H9 (cell line): Measurements from ENCODE around the gene KIAA0825. TPM values are rescaled to one million over a fixed set of nuclear protein-coding genes. Genes with fewer than 3 reads are reported as not detected.

ENCODE experiments used
- DNase-seq: peaks from one replicate; pipeline ENCODE4 v3.0.0-alpha.2; 2017
- H2AFZ ChIP-seq: one replicate; pipeline ENCODE4 v1.6.1; 2013; ENCODE audit warnings: mild to moderate bottlenecking, low read length, control low read depth, moderate library complexity
- H2AK5ac ChIP-seq: 2 replicates; pipeline ENCODE4 v1.6.1; 2013; ENCODE audit warnings: low read length, control low read depth, mixed read lengths; ENCODE audit not compliant: insufficient read length
- H2BK120ac ChIP-seq: one replicate; pipeline ENCODE4 v1.6.1; 2013; ENCODE audit warnings: low read depth, mild to moderate bottlenecking, low read length, control low read depth, inconsistent platforms; ENCODE audit not compliant: poor library complexity, severe bottlenecking
- H2BK12ac ChIP-seq: 2 replicates; pipeline ENCODE4 v1.6.1; 2013; ENCODE audit warnings: low read length, control low read depth, mixed read lengths, low read depth; ENCODE audit not compliant: insufficient read length
- H2BK15ac ChIP-seq: 2 replicates; pipeline ENCODE4 v1.6.1; 2013; ENCODE audit warnings: low read depth, low read length, control low read depth
- H2BK20ac ChIP-seq: one replicate; pipeline ENCODE4 v1.6.1; 2013; ENCODE audit warnings: low read depth, mild to moderate bottlenecking, low read length, control low read depth, inconsistent platforms; ENCODE audit not compliant: poor library complexity, severe bottlenecking
- H2BK5ac ChIP-seq: 2 replicates; pipeline ENCODE4 v1.6.1; 2013; ENCODE audit warnings: low read length, control low read depth, mixed read lengths; ENCODE audit not compliant: insufficient read length
- H3K14ac ChIP-seq: 2 replicates; pipeline ENCODE4 v1.6.1; 2013; ENCODE audit warnings: low read length, control low read depth; ENCODE audit not compliant: insufficient read depth
- H3K18ac ChIP-seq: 2 replicates; pipeline ENCODE4 v1.6.1; 2013; ENCODE audit warnings: low read depth, mild to moderate bottlenecking, mixed read lengths, low read length, control low read depth; ENCODE audit not compliant: insufficient read length
- H3K23ac ChIP-seq: 2 replicates; pipeline ENCODE4 v1.6.1; 2013; ENCODE audit warnings: low read length, control low read depth, mixed read lengths, low read depth; ENCODE audit not compliant: insufficient read length
- H3K23me2 ChIP-seq: 2 replicates; pipeline ENCODE4 v1.6.1; 2013; ENCODE audit warnings: low read depth, mild to moderate bottlenecking, mixed read lengths, low read length, control low read depth; ENCODE audit not compliant: insufficient read length, poor library complexity, severe bottlenecking
- H3K27ac ChIP-seq: 2 replicates; pipeline ENCODE4 v1.5.1; 2013; ENCODE audit warnings: low read length, control low read depth, mixed read lengths, low read depth; ENCODE audit not compliant: insufficient read length
- H3K27me3 ChIP-seq: 2 replicates; pipeline ENCODE4 v1.6.1; 2013; ENCODE audit warnings: low read length, control low read depth, inconsistent platforms; ENCODE audit not compliant: insufficient read depth
- H3K4ac ChIP-seq: 2 replicates; pipeline ENCODE4 v1.6.1; 2013; ENCODE audit warnings: low read depth, mild to moderate bottlenecking, control low read depth, inconsistent platforms, low read length, moderate library complexity
- H3K4me1 ChIP-seq: 2 replicates; pipeline ENCODE4 v1.6.1; 2013; ENCODE audit warnings: low read length, control low read depth, inconsistent platforms; ENCODE audit not compliant: insufficient read depth
- H3K4me2 ChIP-seq: 2 replicates; pipeline ENCODE4 v1.6.1; 2013; ENCODE audit warnings: low read length, control low read depth, mixed read lengths; ENCODE audit not compliant: insufficient read length, insufficient read depth
- H3K56ac ChIP-seq: 2 replicates; pipeline ENCODE4 v1.6.1; 2013; ENCODE audit warnings: low read depth, mild to moderate bottlenecking, mixed read lengths, low read length, control low read depth; ENCODE audit not compliant: insufficient read length
- H3K79me1 ChIP-seq: 2 replicates; pipeline ENCODE4 v1.6.1; 2013; ENCODE audit warnings: low read depth, mild to moderate bottlenecking, moderate library complexity, low read length, control low read depth, inconsistent platforms; ENCODE audit not compliant: insufficient read depth, poor library complexity, severe bottlenecking
- H3K79me2 ChIP-seq: 2 replicates; pipeline ENCODE4 v1.6.1; 2013; ENCODE audit warnings: low read length, control low read depth, inconsistent platforms; ENCODE audit not compliant: insufficient read depth
- H3K9ac ChIP-seq: 2 replicates; pipeline ENCODE4 v1.6.1; 2013; ENCODE audit warnings: low read length, control low read depth, mixed read lengths; ENCODE audit not compliant: insufficient read length; ENCODE audit errors: extremely low read depth
- H3K9me3 ChIP-seq: one replicate; pipeline ENCODE4 v1.6.1; 2013; ENCODE audit warnings: low read depth, low read length, inconsistent platforms; ENCODE audit not compliant: control insufficient read depth
- H3T11ph ChIP-seq: one replicate; pipeline ENCODE4 v1.6.1; 2013; ENCODE audit warnings: mild to moderate bottlenecking, low read length, control low read depth, inconsistent platforms
- H4K20me1 ChIP-seq: one replicate; pipeline ENCODE4 v1.6.1; 2013; ENCODE audit not compliant: control insufficient read depth, insufficient read length, insufficient read depth
- H4K5ac ChIP-seq: 2 replicates; pipeline ENCODE4 v1.6.1; 2013; ENCODE audit warnings: low read depth, mild to moderate bottlenecking, mixed read lengths, low read length, control low read depth; ENCODE audit not compliant: insufficient read length
- H4K8ac ChIP-seq: replicated peaks from 2 replicates; pipeline ENCODE4 v1.6.1; 2013; ENCODE audit warnings: low read length, control low read depth, mixed read lengths, low read depth; ENCODE audit not compliant: insufficient read length
- H4K91ac ChIP-seq: 2 replicates; pipeline ENCODE4 v1.6.1; 2013; ENCODE audit warnings: low read depth, mild to moderate bottlenecking, moderate library complexity, mixed read lengths, low read length, control low read depth; ENCODE audit not compliant: insufficient read length
- H3K27ac Mint-ChIP-seq, 3 experiments: 2 replicates in 2 of 3; 3 replicates in 1 of 3; pipeline ENCODE4 v1.8.0; 2020 to 2021; ENCODE audit warnings: mixed read lengths in 3 of 3, mild to moderate bottlenecking in 1 of 3, moderate library complexity in 1 of 3
- H3K27me3 Mint-ChIP-seq: 2 replicates; pipeline ENCODE4 v1.8.0; 2021; ENCODE audit warnings: low read depth, mild to moderate bottlenecking, moderate library complexity, mixed read lengths
- H3K36me3 Mint-ChIP-seq, 3 experiments: 2 replicates in 2 of 3; 3 replicates in 1 of 3; pipeline ENCODE4 v1.8.0; 2020 to 2021; ENCODE audit warnings: low read depth in 3 of 3, mixed read lengths in 3 of 3; ENCODE audit not compliant: insufficient read depth in 1 of 3
- H3K4me1 Mint-ChIP-seq, 2 experiments: 2 replicates each; pipeline ENCODE4 v1.8.0; 2020; ENCODE audit warnings: mixed read lengths in 2 of 2
- H3K4me3 Mint-ChIP-seq, 2 experiments: 2 replicates in 1 of 2; 3 replicates in 1 of 2; pipeline ENCODE4 v1.8.0; 2020 to 2021; ENCODE audit warnings: mild to moderate bottlenecking in 2 of 2, mixed read lengths in 2 of 2, moderate library complexity in 1 of 2
- H3K9me3 Mint-ChIP-seq, 2 experiments: 2 replicates in 1 of 2; 3 replicates in 1 of 2; pipeline ENCODE4 v1.8.0; 2020; ENCODE audit warnings: mild to moderate bottlenecking in 2 of 2, mixed read lengths in 2 of 2, moderate library complexity in 1 of 2
- WGBS: extraction: QIAGEN DNeasy Blood & Tissue Kit; methylation state at CpG from one replicate; pipeline ENCODE4 v1.1.7; 2013; ENCODE audit warnings: missing lambda C conversion rate, low lambda C conversion rate, mixed read lengths; ENCODE audit not compliant: insufficient read length; ENCODE audit errors: extremely low coverage; 5-methylcytosine and 5-hydroxymethylcytosine counted together
- total RNA-seq: library from RNA; stranded (reverse); gene quantifications from 2 replicates; pipeline ENCODE4 v1.2.1, GENCODE V29; 2021
- TF ChIP-seq, protein P1 (sequence below): fragments of 200-600 bp; sonication (generic); conservative IDR thresholded peaks from 3 replicates; pipeline ENCODE4 v1.8.0; 2021; ENCODE audit warnings: antibody characterized with exemption, mild to moderate bottlenecking

KIAA0825 gene
- total RNA-seq, 1 experiment from 2014 or later: 1.8 TPM

DNA sequence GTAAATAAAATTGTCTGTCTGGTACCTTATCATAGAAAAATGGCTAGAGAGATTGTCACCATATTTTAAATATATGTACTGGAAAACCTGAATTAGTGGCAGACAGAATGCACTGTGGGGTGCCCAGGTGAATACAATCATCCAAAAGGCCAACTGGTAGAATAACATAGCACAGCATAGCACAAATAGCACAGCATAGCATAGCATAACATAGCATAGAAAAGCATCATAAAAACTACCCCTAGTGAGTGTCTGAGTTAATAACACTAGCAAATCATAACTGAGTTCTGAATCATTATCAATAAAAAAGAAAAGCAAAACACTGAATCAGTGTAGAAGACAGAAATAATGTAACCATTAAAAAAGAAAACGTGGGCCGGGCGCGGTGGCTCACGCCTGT, 102.3 kb downstream of the KIAA0825 start:
- no peak overlapping the region for H3K4ac ChIP-seq
- peaks cover 0 to 5% (median 0%) of the 10 kb centered on the region in 3 experiments; a peak in 2 of 7 replicates for H3K36me3 Mint-ChIP-seq
- H4K91ac ChIP-seq: no peak overlapping the region
- no peak overlapping the region for H2BK5ac ChIP-seq
- H3K18ac ChIP-seq: no peak overlapping the region
- H3K27ac ChIP-seq: no peak overlapping the region
- H3K9me3 ChIP-seq: no peaks in the 10 kb centered on the region
- peaks cover 0 to 3% of the 10 kb centered on the region in 2 experiments; a peak in 1 of 5 replicates for H3K9me3 Mint-ChIP-seq
- DNase-seq: no peak
- H3K27ac Mint-ChIP-seq: no peak overlapping the region
- no peak overlapping the region for H2BK15ac ChIP-seq
- H3K27me3 ChIP-seq: no peaks in the 10 kb centered on the region
- TF ChIP-seq, protein P1, sequence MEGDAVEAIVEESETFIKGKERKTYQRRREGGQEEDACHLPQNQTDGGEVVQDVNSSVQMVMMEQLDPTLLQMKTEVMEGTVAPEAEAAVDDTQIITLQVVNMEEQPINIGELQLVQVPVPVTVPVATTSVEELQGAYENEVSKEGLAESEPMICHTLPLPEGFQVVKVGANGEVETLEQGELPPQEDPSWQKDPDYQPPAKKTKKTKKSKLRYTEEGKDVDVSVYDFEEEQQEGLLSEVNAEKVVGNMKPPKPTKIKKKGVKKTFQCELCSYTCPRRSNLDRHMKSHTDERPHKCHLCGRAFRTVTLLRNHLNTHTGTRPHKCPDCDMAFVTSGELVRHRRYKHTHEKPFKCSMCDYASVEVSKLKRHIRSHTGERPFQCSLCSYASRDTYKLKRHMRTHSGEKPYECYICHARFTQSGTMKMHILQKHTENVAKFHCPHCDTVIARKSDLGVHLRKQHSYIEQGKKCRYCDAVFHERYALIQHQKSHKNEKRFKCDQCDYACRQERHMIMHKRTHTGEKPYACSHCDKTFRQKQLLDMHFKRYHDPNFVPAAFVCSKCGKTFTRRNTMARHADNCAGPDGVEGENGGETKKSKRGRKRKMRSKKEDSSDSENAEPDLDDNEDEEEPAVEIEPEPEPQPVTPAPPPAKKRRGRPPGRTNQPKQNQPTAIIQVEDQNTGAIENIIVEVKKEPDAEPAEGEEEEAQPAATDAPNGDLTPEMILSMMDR: no peak
- no peaks in the 10 kb centered on the region for H4K20me1 ChIP-seq
- H3T11ph ChIP-seq: no peak overlapping the region
- no peaks in the 10 kb centered on the region for H3K79me2 ChIP-seq
- H3K4me1 ChIP-seq: no peaks in the 10 kb centered on the region
- no peak overlapping the region for H4K8ac ChIP-seq
- H3K14ac ChIP-seq: no peak overlapping the region
- H3K27me3 Mint-ChIP-seq: no peaks in the 10 kb centered on the region
- no peak overlapping the region for H2AFZ ChIP-seq
- H2BK12ac ChIP-seq: no peak overlapping the region
- no peaks in the 10 kb centered on the region for H3K79me1 ChIP-seq
- no CpG with 5 or more reads among the region's 5 CpGs for whole genome bisulfite sequencing
- H3K23me2 ChIP-seq: no peaks in the 10 kb centered on the region
- H3K4me2 ChIP-seq: no peak overlapping the region
- H3K23ac ChIP-seq: no peak overlapping the region
- no peak overlapping the region for H2BK20ac ChIP-seq
- no peak overlapping the region for H4K5ac ChIP-seq
- H2AK5ac ChIP-seq: no peak overlapping the region
- no peak overlapping the region for H3K9ac ChIP-seq
- H3K56ac ChIP-seq: no peak overlapping the region
- H2BK120ac ChIP-seq: no peak overlapping the region
- H3K4me1 Mint-ChIP-seq: no peaks in the 10 kb centered on the region
- no peak overlapping the region for H3K4me3 Mint-ChIP-seq
